Mesothelial cell of epicardium (in vitro differentiated cells): ENCODE data around the gene AKAP13. TPM values are rescaled to one million over a fixed set of nuclear protein-coding genes. Genes with fewer than 3 reads are reported as not detected.

Experiments
- DNase-seq, 2 experiments: peaks; one replicate each; pipeline ENCODE4 v3.0.0; 2021; ENCODE audit warnings: low spot score in 2 of 2; ENCODE audit not compliant: unreplicated experiment in 2 of 2
- H3K27ac Mint-ChIP-seq: 2 replicates; pipeline ENCODE4 v1.8.0; 2021; ENCODE audit warnings: mixed read lengths
- H3K27me3 Mint-ChIP-seq: 2 replicates; pipeline ENCODE4 v1.8.0; 2021; ENCODE audit warnings: low read depth, mixed read lengths
- H3K36me3 Mint-ChIP-seq: 2 replicates; pipeline ENCODE4 v1.8.0; 2021; ENCODE audit warnings: mixed read lengths
- H3K4me1 Mint-ChIP-seq: 2 replicates; pipeline ENCODE4 v1.8.0; 2021; ENCODE audit warnings: mixed read lengths
- H3K4me3 Mint-ChIP-seq: 2 replicates; pipeline ENCODE4 v1.8.0; 2021; ENCODE audit warnings: mild to moderate bottlenecking, moderate library complexity, mixed read lengths
- H3K9me3 Mint-ChIP-seq: 2 replicates; pipeline ENCODE4 v1.8.0; 2021; ENCODE audit warnings: mixed read lengths
- CTCF ChIP-seq: fragments of 200-600 bp; sonication (generic); IDR thresholded peaks from one replicate; pipeline ENCODE4 v1.5.0; 2021; ENCODE audit warnings: antibody characterized with exemption; ENCODE audit not compliant: unreplicated experiment
- total RNA-seq: library from RNA; stranded (reverse); gene quantifications from 3 replicates; pipeline ENCODE4 v1.2.1, GENCODE V29; 2021

The AKAP13 gene
- total RNA-seq, 1 donor from 2014 or later = 109 TPM

- Mint-ChIP-seq H3K9me3 (no peaks in the 10 kb centered on the region), H3K4me3 (no peak overlapping the region), H3K4me1 (peaks cover 37% of the 10 kb centered on the region), H3K27me3 (no peaks in the 10 kb centered on the region), H3K36me3 (no peaks in the 10 kb centered on the region), H3K27ac (no peak overlapping the region)
- TF ChIP-seq CTCF = no peak
- no peak for DNase-seq
Observed at GRCh38 chr15:85619992-85620689, 239.7 kb downstream of the AKAP13 start.

- no peaks in the 10 kb centered on the region for H3K9me3 Mint-ChIP-seq
- H3K36me3 Mint-ChIP-seq = no peaks in the 10 kb centered on the region
- no peak for DNase-seq
- H3K4me1 Mint-ChIP-seq = peaks cover 36% of the 10 kb centered on the region
- H3K27ac Mint-ChIP-seq = no peak overlapping the region
- H3K27me3 Mint-ChIP-seq = no peaks in the 10 kb centered on the region
- no peak for TF ChIP-seq CTCF
- H3K4me3 Mint-ChIP-seq = no peak overlapping the region
Observed at GRCh38 chr15:85620690-85621049, 240.3 kb downstream of the AKAP13 start.

DNA sequence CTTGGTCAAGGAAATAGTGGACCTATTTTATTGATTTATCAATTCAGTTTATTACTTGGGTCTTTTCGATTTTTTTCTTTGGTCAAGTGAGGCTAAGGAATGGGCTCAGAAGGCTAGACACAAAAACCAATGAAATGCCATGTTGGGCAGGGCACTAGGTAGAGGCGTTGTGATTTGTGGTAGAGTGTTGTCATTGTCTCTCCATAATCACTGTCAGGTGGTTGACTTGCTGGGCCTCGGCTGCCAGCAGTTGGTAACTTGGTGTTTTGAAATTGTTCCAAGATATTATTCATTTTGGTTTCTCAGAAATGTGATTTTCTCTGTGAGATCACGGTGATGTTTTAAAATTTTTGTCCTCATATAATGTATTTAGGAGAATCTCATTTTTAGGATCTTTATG lies 240.7 kb downstream of the AKAP13 start:
- Mint-ChIP-seq H3K4me3 (no peak overlapping the region), H3K27ac (no peak overlapping the region), H3K36me3 (no peaks in the 10 kb centered on the region), H3K9me3 (no peaks in the 10 kb centered on the region), H3K27me3 (no peaks in the 10 kb centered on the region), H3K4me1 (peaks cover 36% of the 10 kb centered on the region)
- DNase-seq = no peak
- no peak for TF ChIP-seq CTCF

DNA sequence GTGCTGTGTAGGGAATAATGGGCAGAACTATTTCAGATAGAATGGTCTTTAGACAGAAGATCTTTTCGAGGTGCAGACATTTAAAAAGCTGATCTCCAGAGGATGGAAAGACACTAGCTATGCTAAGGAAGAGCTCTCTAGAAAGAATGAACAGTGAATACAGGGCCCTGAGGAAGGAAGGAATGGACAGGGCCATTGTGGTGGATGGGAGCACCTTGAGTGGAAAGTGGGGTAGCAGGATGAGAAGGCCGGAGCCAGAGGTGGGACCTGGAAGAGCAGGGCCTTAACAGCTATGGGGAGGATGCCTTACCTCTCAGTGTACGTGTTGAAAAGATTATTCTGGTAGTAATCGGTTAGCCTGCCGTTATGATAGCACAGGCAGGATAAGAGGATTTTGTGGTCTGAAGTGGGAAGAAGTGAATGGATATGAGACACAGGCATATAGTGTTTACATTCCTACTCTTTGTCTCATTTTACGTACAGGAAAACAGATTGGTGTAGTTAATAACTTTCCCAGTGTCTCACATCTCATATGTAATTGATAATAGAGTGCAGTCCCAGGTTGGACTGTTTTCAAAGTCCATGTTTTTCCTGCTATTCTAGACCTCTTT lies 241.9 kb downstream of the AKAP13 start:
- no peak for TF ChIP-seq CTCF

GRCh38 chr15:85623315-85624049 lies 243.1 kb downstream of the AKAP13 start:
- Mint-ChIP-seq H3K27me3 (no peaks in the 10 kb centered on the region), H3K27ac (no peak overlapping the region), H3K9me3 (no peaks in the 10 kb centered on the region), H3K4me3 (no peak overlapping the region), H3K36me3 (no peaks in the 10 kb centered on the region), H3K4me1 (peaks cover 38% of the 10 kb centered on the region)
- no peak for DNase-seq
- TF ChIP-seq CTCF = no peak

More for the DNA sequence above, 241.9 kb downstream of the AKAP13 start:
- no peaks in the 10 kb centered on the region for H3K9me3 Mint-ChIP-seq
- H3K27ac Mint-ChIP-seq = peak overlapping the region; percentile 15
- no peaks in the 10 kb centered on the region for H3K27me3 Mint-ChIP-seq
- peaks cover 38% of the 10 kb centered on the region for H3K4me1 Mint-ChIP-seq
- no peaks in the 10 kb centered on the region for H3K36me3 Mint-ChIP-seq
- peak overlapping the region; percentile 3 for H3K4me3 Mint-ChIP-seq
- no peak for DNase-seq
